HG03045 (cell line): ENCODE data around the gene YWHAB.

Experiments
- ATAC-seq: cut with Tn5 transposase; IDR thresholded peaks from one replicate; pipeline ENCODE4 v1.9.1; 2021; ENCODE audit warnings: mild to moderate bottlenecking, moderate library complexity; ENCODE audit not compliant: unreplicated experiment

The YWHAB gene

GRCh38 chr20:44948513-44948912 lies 63.0 kb downstream of the YWHAB start:
- no peak for ATAC-seq

DNA sequence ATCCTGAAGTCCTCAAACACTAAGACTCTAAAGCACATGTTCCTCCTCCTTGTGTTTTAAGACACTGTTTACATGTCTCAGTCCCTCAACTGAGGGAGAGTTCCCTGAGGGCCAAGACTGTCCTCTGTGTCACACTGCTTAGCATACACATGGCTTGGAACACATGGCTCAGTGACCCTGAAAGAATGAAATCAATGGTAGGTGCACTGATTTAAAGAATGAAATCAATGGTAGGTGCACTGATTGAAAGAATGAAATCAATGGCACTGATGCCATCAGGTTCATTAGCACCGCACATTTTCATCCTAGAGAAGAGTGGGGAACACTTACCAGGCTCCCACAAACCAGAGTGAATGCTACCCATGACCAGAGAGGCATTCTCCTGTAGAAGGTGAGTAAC lies 64.9 kb downstream of the YWHAB start:
- no peak for ATAC-seq

DNA sequence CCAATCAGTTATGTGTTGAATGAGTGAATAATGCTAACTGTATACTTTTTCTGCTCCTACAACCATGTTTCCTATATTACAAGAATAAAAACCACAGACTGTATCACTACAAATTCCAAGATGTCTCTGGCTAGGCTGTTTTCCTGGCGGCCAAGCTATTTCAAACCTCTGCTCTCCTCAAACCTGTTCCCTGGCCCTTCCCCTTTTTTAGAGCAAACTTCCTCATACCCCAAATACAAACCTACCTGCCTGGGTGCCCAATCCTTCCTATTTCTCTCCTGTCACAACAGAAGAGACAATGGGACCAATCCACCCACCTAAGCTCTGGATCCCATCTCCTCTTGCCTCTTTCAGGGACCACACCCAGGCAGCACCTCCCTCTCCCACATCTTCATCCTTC lies 67.2 kb downstream of the YWHAB start:
- ATAC-seq: no peak

DNA sequence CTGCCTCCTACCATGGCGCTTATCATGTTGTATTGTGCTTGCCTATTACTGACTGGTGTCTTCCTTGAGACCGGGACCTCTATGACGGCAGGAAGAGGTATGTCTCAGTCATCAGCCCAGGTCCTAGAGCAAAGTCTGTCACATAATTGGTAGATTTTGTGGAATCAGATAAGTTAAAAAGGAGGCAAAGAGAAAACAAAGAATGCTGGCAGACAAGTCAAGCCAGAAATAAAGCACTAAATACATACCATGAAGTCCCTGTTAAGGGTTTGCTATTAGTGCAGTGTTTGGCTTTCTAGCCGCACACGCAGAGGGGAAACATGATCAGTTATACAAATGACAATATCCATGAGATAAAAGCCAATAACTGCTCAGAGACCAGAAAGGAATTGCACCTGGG lies 68.7 kb downstream of the YWHAB start:
- no peak for ATAC-seq

DNA sequence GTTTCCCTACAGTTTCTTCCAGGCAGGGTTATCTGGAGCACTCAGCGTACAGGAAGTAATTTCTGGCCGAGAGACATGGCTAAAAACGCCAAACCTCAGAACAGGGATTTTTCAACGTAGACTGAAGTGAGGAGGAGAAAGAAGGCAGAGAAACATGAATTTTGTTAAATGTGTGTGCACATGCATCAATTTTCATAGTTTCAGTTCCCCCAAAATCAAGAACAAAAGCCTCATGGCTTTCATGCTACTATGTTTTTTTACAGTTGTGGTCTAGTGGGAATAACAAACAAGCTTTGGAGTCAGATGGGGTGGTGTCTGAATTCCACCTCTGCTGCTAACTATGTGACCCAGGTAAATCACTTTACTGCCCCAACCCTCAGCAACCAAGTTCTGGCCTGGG lies 69.8 kb downstream of the YWHAB start:
- no peak for ATAC-seq

- no peak for ATAC-seq
Measured at GRCh38 chr20:44956410-44956809, 70.9 kb downstream of the YWHAB start.
